HepG2 (cell line): ENCODE results near the gene PPFIA4. TPM values are rescaled to one million over a fixed set of nuclear protein-coding genes. Genes with fewer than 3 reads are reported as not detected.

Source experiments
- HNRNPLL ChIP-seq: fragments of 200-400 bp; formaldehyde crosslinking; IDR thresholded peaks from 2 replicates; pipeline ENCODE4 v1.6.1; 2017; ENCODE audit warnings: mild to moderate bottlenecking, low read depth, low read length; ENCODE audit not compliant: poor library complexity, severe bottlenecking
- KAT8 ChIP-seq: IDR thresholded peaks from 2 replicates; pipeline ENCODE4 v1.6.1; 2016; ENCODE audit warnings: missing genetic modification reagents, missing compliant biosample characterization
- NR2F1 ChIP-seq, 2 experiments: fragments of 450-650 bp in 1 of 2; formaldehyde crosslinking in 1 of 2; IDR thresholded peaks; 2 replicates each; pipeline versions ENCODE4 v1.5.0 to v1.6.1; 2016 to 2020; ENCODE audit warnings: mild to moderate bottlenecking in 1 of 2, missing compliant biosample characterization in 1 of 2, missing genetic modification reagents in 1 of 2, moderate library complexity in 1 of 2
- SOX13 ChIP-seq, 3 experiments: fragments of 450-650 bp in 1 of 3; sonication (generic) in 1 of 3; formaldehyde crosslinking in 1 of 3; IDR thresholded peaks in 2 of 3; conservative IDR thresholded peaks in 1 of 3; 2 replicates each; pipeline versions ENCODE4 v1.5.0 to v1.6.1; 2016 to 2020; ENCODE audit warnings: antibody characterized with exemption in 1 of 3, mild to moderate bottlenecking in 1 of 3, missing compliant biosample characterization in 1 of 3, missing genetic modification reagents in 1 of 3, moderate library complexity in 1 of 3
- TARDBP ChIP-seq: sonication (generic); formaldehyde crosslinking; IDR thresholded peaks from 2 replicates; pipeline ENCODE4 v1.8.0; 2022; ENCODE audit warnings: mild to moderate bottlenecking, missing genetic modification reagents
- ZNF562 ChIP-seq: sonication (generic); formaldehyde crosslinking; IDR thresholded peaks from 2 replicates; pipeline ENCODE4 v1.8.0; 2022; ENCODE audit warnings: missing genetic modification reagents, borderline replicate concordance
- ZNF687 ChIP-seq: sonication (generic); formaldehyde crosslinking; IDR thresholded peaks from 2 replicates; pipeline ENCODE4 v1.5.1; 2020; ENCODE audit warnings: mild to moderate bottlenecking, missing genetic modification reagents, moderate library complexity
- ZNF772 ChIP-seq: sonication (generic); formaldehyde crosslinking; IDR thresholded peaks from 2 replicates; pipeline ENCODE4 v1.5.0; 2020; ENCODE audit warnings: mild to moderate bottlenecking, missing genetic modification reagents
- ZNF777 ChIP-seq: sonication (generic); formaldehyde crosslinking; IDR thresholded peaks from 2 replicates; pipeline ENCODE4 v1.4.0; 2020; ENCODE audit warnings: missing genetic modification reagents
- ZNF792 ChIP-seq: IDR thresholded peaks from 2 replicates; pipeline ENCODE4 v1.6.1; 2016
- polyA plus RNA-seq, 8 experiments: library from polyadenylated mRNA; depleted of rRNA in 3 of 8; stranded (reverse) in 7 of 8; unstranded in 1 of 8; fragments of >200 nt; fragmentation: Illumina TruSeq in 4 of 8; extraction: Trizol in 4 of 8; gene quantifications; 2 replicates each; pipeline versions ENCODE4 v1.2.1 to v1.2.3, GENCODE V29; 2011 to 2016; ENCODE audit warnings: low read depth in 4 of 8, missing spikeins in 1 of 8, mixed read lengths in 1 of 8; ENCODE audit not compliant: insufficient read depth in 1 of 8
- total RNA-seq, 5 experiments: library from RNA; depleted of rRNA; stranded (reverse); fragments of >200 nt; fragmentation: Illumina TruSeq; extraction: Trizol; gene quantifications; 2 replicates each; pipeline ENCODE4 v1.2.3, GENCODE V29; 2016; ENCODE audit warnings: low read depth in 1 of 5

The PPFIA4 gene
- total and polyA plus RNA-seq, 2 of the 13 experiments (the other 11 are each of a cell fraction or from before 2014, with no cell fraction given) = 6.4 TPM; not detected in 1

DNA sequence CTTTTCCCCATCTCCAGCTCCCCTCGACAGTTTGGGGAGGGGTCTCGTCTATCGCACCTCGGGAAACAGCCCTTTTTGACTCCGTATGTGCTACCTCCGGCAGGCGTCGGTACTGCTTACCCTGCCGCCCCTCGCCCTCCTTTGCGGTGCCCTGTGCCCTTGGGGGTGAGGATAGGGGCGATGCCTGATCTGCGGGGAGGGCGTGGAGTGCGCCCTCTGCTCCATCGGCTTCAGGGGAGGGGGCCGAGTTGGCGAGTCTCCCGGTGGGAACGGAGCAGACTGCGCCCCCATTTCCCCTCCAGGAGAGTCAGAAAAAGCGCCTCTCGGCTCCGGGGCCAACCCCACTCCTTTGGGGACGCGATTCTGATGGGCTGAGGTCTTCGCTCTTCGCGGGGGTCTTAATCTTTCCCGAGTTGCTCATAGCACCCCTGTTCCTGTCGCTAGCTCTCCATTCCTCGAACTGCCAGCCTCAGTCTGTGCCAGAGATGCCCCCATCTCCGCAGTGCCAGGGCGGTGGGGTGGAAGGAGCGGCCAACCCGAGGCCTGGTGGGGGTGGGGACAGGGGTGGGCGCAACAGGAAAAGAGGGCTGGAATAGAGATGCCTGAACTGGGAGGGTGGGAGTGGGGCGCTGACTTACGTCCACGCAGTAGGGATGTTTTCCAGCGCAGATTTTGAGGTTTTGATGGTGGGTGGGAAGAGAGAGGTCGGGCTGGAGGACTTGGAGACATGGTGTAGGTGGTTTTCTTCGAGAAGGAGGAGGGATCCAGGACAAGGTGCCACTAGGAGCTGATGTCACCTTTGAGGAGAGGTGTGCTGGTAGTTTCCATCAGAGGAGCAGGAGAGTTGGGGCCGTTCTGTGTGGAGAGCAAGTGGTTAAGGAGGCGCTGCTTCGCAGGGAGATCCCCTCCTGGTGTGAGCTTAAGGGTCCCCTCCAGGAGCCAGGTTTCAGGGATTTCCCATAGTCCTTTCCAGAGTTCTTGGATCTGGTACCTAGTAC, 674 bp downstream of the PPFIA4 start (continued):
- TF ChIP-seq ZNF687 (peak; percentile 69), NR2F1 (CRISPR knock-in tag; IDR thresholded peaks at IDR 0.05) (no peak), ZNF792 (CRISPR knock-in tag) (no peak), ZNF772 (0 out of 2 replicates have a peak, but pooled peaks have one; percentile 8), HNRNPLL (peak; percentile 21), SOX13 (IDR thresholded peaks at IDR 0.05) (no peak), SOX13 (CRISPR knock-in tag; conservative IDR thresholded peaks at IDR 0.05 in 1 of 2, IDR thresholded peaks at IDR 0.05 in 1 of 2) (no peak), TARDBP (CRISPR knock-in tag) (0 out of 2 replicates have a peak, but pooled peaks have one; percentile 42), ZNF562 (no peak), KAT8 (no peak), ZNF777 (CRISPR knock-in tag) (0 out of 2 replicates have a peak, but pooled peaks have one; percentile 1)
